Hepatocyte (in vitro differentiated cells): ENCODE data around the gene PDCD6IP. TPM values are rescaled to one million over a fixed set of nuclear protein-coding genes. Genes with fewer than 3 reads are reported as not detected.
A peak's percentile ranks its signal among the peaks of the same experiment; 100 is the strongest.

Experiments
- DNase-seq: peaks from one replicate; pipeline ENCODE4 v3.0.0-alpha.2; 2016; ENCODE audit warnings: low spot score
- H2AFZ ChIP-seq: fragments of 200-600 bp; sonication (generic); 2 replicates; pipeline ENCODE4 v1.6.0; 2016; ENCODE audit warnings: antibody characterized with exemption, mild to moderate bottlenecking
- H3K27ac ChIP-seq: fragments of 200-600 bp; sonication (generic); 2 replicates; pipeline ENCODE4 v1.5.1; 2016; ENCODE audit warnings: mild to moderate bottlenecking
- H3K27me3 ChIP-seq: fragments of 200-600 bp; sonication (generic); 2 replicates; pipeline ENCODE4 v1.6.1; 2016
- H3K36me3 ChIP-seq: fragments of 200-600 bp; sonication (generic); replicated peaks from 2 replicates; pipeline ENCODE4 v1.5.1; 2016; ENCODE audit warnings: low read depth; ENCODE audit not compliant: insufficient read depth
- H3K4me1 ChIP-seq: fragments of 200-600 bp; sonication (generic); 2 replicates; pipeline ENCODE4 v1.5.1; 2016; ENCODE audit warnings: mild to moderate bottlenecking, moderate library complexity; ENCODE audit not compliant: insufficient read depth
- H3K4me2 ChIP-seq: fragments of 200-600 bp; sonication (generic); 2 replicates; pipeline ENCODE4 v1.6.0; 2016
- H3K4me3 ChIP-seq: fragments of 200-600 bp; sonication (generic); 2 replicates; pipeline ENCODE4 v1.5.1; 2016; ENCODE audit warnings: mild to moderate bottlenecking
- H3K79me2 ChIP-seq: fragments of 200-600 bp; sonication (generic); 2 replicates; pipeline ENCODE4 v1.6.0; 2017; ENCODE audit warnings: mild to moderate bottlenecking
- H3K9me2 ChIP-seq: fragments of 200-600 bp; sonication (generic); replicated peaks from 2 replicates; pipeline ENCODE4 v1.6.0; 2017; ENCODE audit warnings: mild to moderate bottlenecking; ENCODE audit not compliant: insufficient read depth
- H3K9me3 ChIP-seq: fragments of 200-600 bp; sonication (generic); 2 replicates; pipeline ENCODE4 v1.5.1; 2016; ENCODE audit warnings: low read depth, mild to moderate bottlenecking
- H4K20me1 ChIP-seq: fragments of 200-600 bp; sonication (generic); 2 replicates; pipeline ENCODE4 v1.6.0; 2016; ENCODE audit warnings: mild to moderate bottlenecking; ENCODE audit not compliant: insufficient read depth, poor library complexity, severe bottlenecking
- EZH2 ChIP-seq: fragments of 200-600 bp; sonication (generic); IDR thresholded peaks from 2 replicates; pipeline ENCODE4 v1.6.1; 2016; ENCODE audit warnings: antibody characterized with exemption, mild to moderate bottlenecking, borderline replicate concordance
- EZH2phosphoT487 ChIP-seq: fragments of 200-600 bp; sonication (generic); IDR thresholded peaks from one replicate; pipeline ENCODE4 v1.6.1; 2018; ENCODE audit warnings: antibody characterized with exemption, mild to moderate bottlenecking, low read depth, moderate library complexity; ENCODE audit not compliant: unreplicated experiment, severe bottlenecking
- WGBS: methylation state at CpG from one replicate; pipeline ENCODE4 v1.1.6; 2016; ENCODE audit warnings: low lambda C conversion rate; ENCODE audit errors: missing lambda C conversion rate; 5-methylcytosine and 5-hydroxymethylcytosine counted together
- polyA plus RNA-seq: library from polyadenylated mRNA; unstranded; fragments of >200 nt; fragmentation: Nextera tagmentation; extraction: Ambion mirVana; gene quantifications from 2 replicates; pipeline ENCODE4 v1.2.1, GENCODE V29; 2016
- total RNA-seq: library from RNA; depleted of rRNA; stranded (reverse); fragments of >200 nt; gene quantifications from 2 replicates; pipeline ENCODE4 v1.2.3, GENCODE V29; 2014
- TF ChIP-seq, protein P1 (sequence below): fragments of 200-600 bp; sonication (generic); IDR thresholded peaks from 2 replicates; pipeline ENCODE4 v1.5.1; 2016; ENCODE audit warnings: antibody characterized with exemption, mild to moderate bottlenecking; ENCODE audit not compliant: poor library complexity

PDCD6IP gene, protein sequence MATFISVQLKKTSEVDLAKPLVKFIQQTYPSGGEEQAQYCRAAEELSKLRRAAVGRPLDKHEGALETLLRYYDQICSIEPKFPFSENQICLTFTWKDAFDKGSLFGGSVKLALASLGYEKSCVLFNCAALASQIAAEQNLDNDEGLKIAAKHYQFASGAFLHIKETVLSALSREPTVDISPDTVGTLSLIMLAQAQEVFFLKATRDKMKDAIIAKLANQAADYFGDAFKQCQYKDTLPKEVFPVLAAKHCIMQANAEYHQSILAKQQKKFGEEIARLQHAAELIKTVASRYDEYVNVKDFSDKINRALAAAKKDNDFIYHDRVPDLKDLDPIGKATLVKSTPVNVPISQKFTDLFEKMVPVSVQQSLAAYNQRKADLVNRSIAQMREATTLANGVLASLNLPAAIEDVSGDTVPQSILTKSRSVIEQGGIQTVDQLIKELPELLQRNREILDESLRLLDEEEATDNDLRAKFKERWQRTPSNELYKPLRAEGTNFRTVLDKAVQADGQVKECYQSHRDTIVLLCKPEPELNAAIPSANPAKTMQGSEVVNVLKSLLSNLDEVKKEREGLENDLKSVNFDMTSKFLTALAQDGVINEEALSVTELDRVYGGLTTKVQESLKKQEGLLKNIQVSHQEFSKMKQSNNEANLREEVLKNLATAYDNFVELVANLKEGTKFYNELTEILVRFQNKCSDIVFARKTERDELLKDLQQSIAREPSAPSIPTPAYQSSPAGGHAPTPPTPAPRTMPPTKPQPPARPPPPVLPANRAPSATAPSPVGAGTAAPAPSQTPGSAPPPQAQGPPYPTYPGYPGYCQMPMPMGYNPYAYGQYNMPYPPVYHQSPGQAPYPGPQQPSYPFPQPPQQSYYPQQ
- 106 and 121 TPM in 2 replicates for total RNA-seq
- polyA plus RNA-seq = 83.6 and 88.2 TPM in 2 replicates

DNA sequence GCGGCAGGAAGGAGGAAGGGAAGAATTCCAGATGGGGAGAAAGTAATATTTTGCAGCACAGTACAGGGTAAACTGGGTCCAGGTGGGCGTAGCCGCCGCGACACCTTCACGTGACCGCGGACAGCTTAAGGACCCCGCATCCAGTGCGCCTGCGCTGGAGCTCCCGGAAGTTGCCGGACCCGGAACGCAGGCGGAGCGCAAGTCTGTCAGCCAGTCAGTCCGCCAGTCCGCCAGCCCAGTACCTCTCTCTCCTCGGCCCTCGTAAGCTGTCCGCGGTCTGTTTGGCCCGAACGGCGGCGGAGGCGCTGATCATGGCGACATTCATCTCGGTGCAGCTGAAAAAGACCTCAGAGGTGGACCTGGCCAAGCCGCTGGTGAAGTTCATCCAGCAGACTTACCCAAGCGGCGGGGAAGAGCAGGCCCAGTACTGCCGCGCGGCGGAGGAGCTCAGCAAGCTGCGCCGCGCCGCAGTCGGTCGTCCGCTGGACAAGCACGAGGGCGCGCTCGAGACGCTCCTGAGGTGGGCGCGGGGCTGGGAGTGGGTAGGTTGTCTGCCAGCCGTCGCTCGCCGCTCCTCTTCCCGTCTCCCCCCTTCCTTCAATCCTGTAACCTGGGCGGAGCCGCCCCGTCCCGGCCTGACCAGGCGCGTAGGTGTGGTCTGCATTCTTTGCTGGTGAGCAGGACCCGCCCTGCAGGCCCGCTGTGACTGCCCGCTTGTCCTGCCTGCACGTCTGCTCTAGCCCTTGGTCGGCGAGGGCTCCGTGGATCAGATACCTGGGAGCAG lies at the start of gene PDCD6IP:
PDCD6IP (plus strand) TSS at position 213 of the 784 bp plus-strand sequence; CDS start at position 312, 99 bp downstream.
- Histone ChIP-seq H3K36me3 (no peaks in the 10 kb centered on the region), H3K9me2 (no peaks in the 10 kb centered on the region), H3K4me2 (peak within 1 kb of the TSS; percentile 90), H3K27me3 (no peaks in the 10 kb centered on the region), H3K27ac (peak within 1 kb of the TSS; percentile 100), H3K4me3 (peak within 1 kb of the TSS; percentile 97), H3K79me2 (peaks cover 52% of the 10 kb centered on the region), H2AFZ (peak within 1 kb of the TSS; percentile 93), H3K4me1 (peaks cover 15% of the 10 kb centered on the region), H4K20me1 (peaks cover 26% of the 10 kb centered on the region), H3K9me3 (no peaks in the 10 kb centered on the region)
- peak; percentile 95 for DNase-seq
- WGBS = under 1% methylated on average over 65 of the region's 69 CpGs
- TF ChIP-seq EZH2phosphoT487 (no peak), EZH2 (no peak)
- TF ChIP-seq, protein P1, sequence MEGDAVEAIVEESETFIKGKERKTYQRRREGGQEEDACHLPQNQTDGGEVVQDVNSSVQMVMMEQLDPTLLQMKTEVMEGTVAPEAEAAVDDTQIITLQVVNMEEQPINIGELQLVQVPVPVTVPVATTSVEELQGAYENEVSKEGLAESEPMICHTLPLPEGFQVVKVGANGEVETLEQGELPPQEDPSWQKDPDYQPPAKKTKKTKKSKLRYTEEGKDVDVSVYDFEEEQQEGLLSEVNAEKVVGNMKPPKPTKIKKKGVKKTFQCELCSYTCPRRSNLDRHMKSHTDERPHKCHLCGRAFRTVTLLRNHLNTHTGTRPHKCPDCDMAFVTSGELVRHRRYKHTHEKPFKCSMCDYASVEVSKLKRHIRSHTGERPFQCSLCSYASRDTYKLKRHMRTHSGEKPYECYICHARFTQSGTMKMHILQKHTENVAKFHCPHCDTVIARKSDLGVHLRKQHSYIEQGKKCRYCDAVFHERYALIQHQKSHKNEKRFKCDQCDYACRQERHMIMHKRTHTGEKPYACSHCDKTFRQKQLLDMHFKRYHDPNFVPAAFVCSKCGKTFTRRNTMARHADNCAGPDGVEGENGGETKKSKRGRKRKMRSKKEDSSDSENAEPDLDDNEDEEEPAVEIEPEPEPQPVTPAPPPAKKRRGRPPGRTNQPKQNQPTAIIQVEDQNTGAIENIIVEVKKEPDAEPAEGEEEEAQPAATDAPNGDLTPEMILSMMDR = no peak

DNA sequence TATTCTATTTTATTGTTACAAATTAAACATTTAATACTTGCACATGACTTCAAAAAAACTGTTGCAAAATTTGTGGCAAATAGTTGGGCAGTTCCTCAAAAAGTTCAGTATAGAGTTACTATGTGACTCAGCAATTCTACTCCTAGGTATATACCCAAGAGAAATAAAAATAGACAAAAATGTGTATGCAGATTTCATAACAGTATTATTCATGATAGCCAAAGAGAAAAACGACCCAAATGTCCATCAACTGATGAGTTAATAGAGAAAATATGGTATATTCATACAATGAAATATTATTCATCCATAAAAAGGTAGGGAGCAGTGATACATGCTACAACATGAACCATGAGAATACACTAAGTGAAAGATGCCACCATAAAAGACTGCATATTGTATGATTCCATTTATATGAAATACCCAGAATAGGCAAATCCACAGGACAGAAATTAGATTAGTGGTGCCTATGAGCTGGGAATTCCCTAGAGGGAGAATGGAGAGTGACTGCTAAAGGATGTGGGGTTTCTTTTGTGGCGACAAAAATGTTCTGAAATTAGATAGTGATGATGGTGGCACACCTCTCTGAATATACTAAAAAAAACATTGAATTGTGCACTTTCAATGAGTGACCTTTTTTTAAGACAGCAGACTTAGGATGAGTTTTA lies 48.8 kb upstream of the PDCD6IP start:
- Histone ChIP-seq H3K4me2 (no peak overlapping the region), H3K27me3 (no peaks in the 10 kb centered on the region)

DNA sequence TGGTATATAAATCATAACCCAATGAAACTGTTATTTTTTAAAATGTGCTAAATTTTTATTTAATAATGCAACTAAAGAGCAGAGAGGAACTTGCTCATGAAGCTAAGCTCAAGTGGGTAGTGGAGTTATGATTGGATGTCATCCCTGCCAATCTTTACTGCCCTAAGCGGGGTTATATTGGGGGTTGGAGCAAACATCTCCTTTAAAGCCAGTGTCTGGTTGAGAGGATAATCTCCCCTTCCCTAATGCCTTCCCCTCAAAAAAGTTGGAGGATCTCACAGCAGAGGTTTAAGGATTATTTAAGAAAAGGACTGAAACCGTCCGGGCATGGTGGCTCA lies 48.2 kb upstream of the PDCD6IP start:
- DNase-seq = no peak
- Histone ChIP-seq H3K27ac (no peak overlapping the region), H3K4me2 (no peak overlapping the region), H4K20me1 (no peaks in the 10 kb centered on the region), H3K79me2 (no peaks in the 10 kb centered on the region), H3K9me2 (no peaks in the 10 kb centered on the region), H3K36me3 (no peaks in the 10 kb centered on the region), H3K27me3 (no peaks in the 10 kb centered on the region), H3K4me3 (no peak overlapping the region), H3K9me3 (peaks cover 5% of the 10 kb centered on the region), H3K4me1 (no peaks in the 10 kb centered on the region), H2AFZ (no peak overlapping the region)
- no peak for TF ChIP-seq EZH2phosphoT487
- TF ChIP-seq, protein P1 = no peak
- TF ChIP-seq EZH2 = no peak
- WGBS = 87% methylated on average over 3 of the region's 3 CpGs

More for the DNA sequence above, 48.8 kb upstream of the PDCD6IP start:
- H3K4me1 ChIP-seq = no peaks in the 10 kb centered on the region
- H3K36me3 ChIP-seq = no peaks in the 10 kb centered on the region
- no peaks in the 10 kb centered on the region for H3K9me2 ChIP-seq
- H3K9me3 ChIP-seq = peaks cover 5% of the 10 kb centered on the region
- H3K4me3 ChIP-seq = no peak overlapping the region
- DNase-seq = no peak
- no peak overlapping the region for H2AFZ ChIP-seq
- WGBS = 69% methylated on average over 2 of the region's 2 CpGs
- no peaks in the 10 kb centered on the region for H3K79me2 ChIP-seq
- H4K20me1 ChIP-seq = no peaks in the 10 kb centered on the region
- H3K27ac ChIP-seq = no peak overlapping the region
- TF ChIP-seq EZH2phosphoT487 = no peak
- TF ChIP-seq, protein P1 = no peak
- no peak for TF ChIP-seq EZH2
